NB4 (cell line): ENCODE results near the gene LRP1B.

Source experiments
- CTCF ChIP-seq: IDR thresholded peaks from one replicate; pipeline ENCODE4 v1.5.1; 2012; ENCODE audit warnings: low read depth, low read length
- MYC ChIP-seq: IDR thresholded peaks from 2 replicates; pipeline ENCODE4 v1.6.1; 2011; ENCODE audit warnings: low read depth, low read length

- no peak for TF ChIP-seq CTCF
- TF ChIP-seq MYC = no peak
Measured at GRCh38 chr2:141021611-141022010, 1109.2 kb downstream of the LRP1B start.
